ENCODE data around the gene PHF14. TPM values are rescaled to one million over a fixed set of nuclear protein-coding genes. Genes with fewer than 3 reads are reported as not detected.

Gene PHF14
- polyA plus RNA-seq, 1 donor from 2014 or later = 139 TPM

GRCh38 chr7:11120675-11121220 lies 147.1 kb downstream of the PHF14 start:
- TF ChIP-seq POLR2AphosphoS5 (IDR thresholded peaks at IDR 0.05) = no peak
- TF ChIP-seq TAF1 (IDR thresholded peaks at IDR 0.05; ENCODE audit: low read depth) = no peak
- Histone ChIP-seq H3K4me3 (ENCODE audit: low read length) (no peak overlapping the region), H3K27ac (ENCODE audit: low read length) (no peak overlapping the region), H3K4me2 (ENCODE audit: low read length) (no peak overlapping the region), H3F3A (ENCODE audit: insufficient read depth, low read length, poor library complexity, severe bottlenecking) (no peaks in the 10 kb centered on the region), H3K9me3 (ENCODE audit: low read length) (no peaks in the 10 kb centered on the region), H4K20me1 (ENCODE audit: insufficient read depth) (no peaks in the 10 kb centered on the region), H3K36me3 (ENCODE audit: insufficient read depth, low read length) (no peaks in the 10 kb centered on the region), H3K9me2 (ENCODE audit: insufficient read depth, low read length) (no peaks in the 10 kb centered on the region), H3K27me3 (ENCODE audit: insufficient read depth, low read depth, low read length) (no peaks in the 10 kb centered on the region), H2AFZ (ENCODE audit: low read depth, low read length) (no peak overlapping the region), H3K9ac (ENCODE audit: low read length) (no peak overlapping the region), H3K79me2 (replicated peaks; ENCODE audit: insufficient read depth, low read length) (no peaks in the 10 kb centered on the region)

GRCh38 chr7:11124856-11125559 lies 151.3 kb downstream of the PHF14 start:
- Histone ChIP-seq H3K79me2 (replicated peaks; ENCODE audit: insufficient read depth, low read length) (no peaks in the 10 kb centered on the region), H3K9ac (ENCODE audit: low read length) (no peak overlapping the region), H3K36me3 (ENCODE audit: insufficient read depth, low read length) (no peaks in the 10 kb centered on the region), H2AFZ (ENCODE audit: low read depth, low read length) (no peak overlapping the region), H3K27me3 (ENCODE audit: insufficient read depth, low read depth, low read length) (no peaks in the 10 kb centered on the region), H4K20me1 (ENCODE audit: insufficient read depth) (no peaks in the 10 kb centered on the region), H3K27ac (ENCODE audit: low read length) (no peak overlapping the region), H3K4me2 (ENCODE audit: low read length) (no peak overlapping the region), H3K9me2 (ENCODE audit: insufficient read depth, low read length) (no peaks in the 10 kb centered on the region), H3K4me3 (ENCODE audit: low read length) (no peak overlapping the region), H3F3A (ENCODE audit: insufficient read depth, low read length, poor library complexity, severe bottlenecking) (no peaks in the 10 kb centered on the region), H3K9me3 (ENCODE audit: low read length) (no peaks in the 10 kb centered on the region)
- no peak for TF ChIP-seq RAD21 (conservative IDR thresholded peaks at IDR 0.05)
- TF ChIP-seq EZH2 (IDR thresholded peaks at IDR 0.05; ENCODE audit: borderline replicate concordance, insufficient read depth, low read length, poor library complexity, severe bottlenecking) = no peak
- TF ChIP-seq SMC3 (conservative IDR thresholded peaks at IDR 0.05; ENCODE audit: poor library complexity) = no peak
- TF ChIP-seq POLR2AphosphoS5 (IDR thresholded peaks at IDR 0.05) = no peak
- no peak for TF ChIP-seq EP300 (conservative IDR thresholded peaks at IDR 0.05; ENCODE audit: poor library complexity, severe bottlenecking)
- no peak for TF ChIP-seq CTCF (IDR thresholded peaks at IDR 0.05; ENCODE audit: poor library complexity, severe bottlenecking)
- no peak for TF ChIP-seq MXI1 (conservative IDR thresholded peaks at IDR 0.05; ENCODE audit: poor library complexity, severe bottlenecking)
- no peak for TF ChIP-seq REST (IDR thresholded peaks at IDR 0.05; ENCODE audit: borderline replicate concordance)
- no peak for TF ChIP-seq TAF1 (IDR thresholded peaks at IDR 0.05; ENCODE audit: low read depth)
